Spleen (tissue), 7 donors: ENCODE measurements around the gene DMRT1.

Experiments
- POLR2A ChIP-seq, 3 donors: fragments of 450-650 bp; IDR thresholded peaks; one replicate each; pipeline ENCODE4 v1.5.1; 2017; ENCODE audit warnings: antibody characterized with exemption in 3 of 3, mild to moderate bottlenecking in 1 of 3
- POLR2AphosphoS5 ChIP-seq, 3 donors: sonication (generic); formaldehyde crosslinking; IDR thresholded peaks; one replicate each; pipeline ENCODE4 v1.5.1; 2017; ENCODE audit warnings: antibody characterized with exemption in 3 of 3
- TF ChIP-seq, protein P1 (sequence below), 11 experiments: fragments of 200-600 bp in 7 of 11; fragments of 450-650 bp in 4 of 11; sonication (generic) in 4 of 11; IDR thresholded peaks in 8 of 11; conservative IDR thresholded peaks in 3 of 11; 1 replicate in 7 of 11; 2 replicates in 4 of 11; pipeline versions ENCODE4 v1.4.0 to v1.8.0; 2016 to 2021; ENCODE audit warnings: antibody characterized with exemption in 11 of 11, inconsistent platforms in 4 of 11, mild to moderate bottlenecking in 1 of 11
- donor health status: DM: no; HTN: no; CAD: no; lungs with moderate emphysema.
- donor health status: DM: no; HTN: no; CAD: no.
- donor health status: DM: no; HTN: no; CAD: no.

DNA sequence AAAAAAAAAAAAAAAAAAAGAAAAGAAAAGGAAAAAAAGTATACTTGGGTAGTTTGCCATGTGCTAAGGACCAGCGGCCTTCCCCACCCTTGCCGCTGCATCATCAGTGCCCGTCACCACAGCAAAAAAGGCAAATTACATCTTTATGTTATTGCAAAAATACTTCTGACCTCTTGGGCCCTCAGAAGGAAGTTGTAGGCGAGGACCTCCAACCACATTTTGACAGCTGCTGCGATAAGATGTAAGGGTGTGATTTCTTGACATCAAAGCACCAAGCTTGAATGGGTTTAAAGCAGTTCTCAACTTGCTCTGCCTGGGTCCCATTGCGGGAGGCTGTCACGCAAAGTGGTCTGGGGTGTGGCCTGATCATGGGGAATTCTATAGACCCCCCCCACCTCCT lies 39.2 kb downstream of the DMRT1 start:
- TF ChIP-seq, protein P1, sequence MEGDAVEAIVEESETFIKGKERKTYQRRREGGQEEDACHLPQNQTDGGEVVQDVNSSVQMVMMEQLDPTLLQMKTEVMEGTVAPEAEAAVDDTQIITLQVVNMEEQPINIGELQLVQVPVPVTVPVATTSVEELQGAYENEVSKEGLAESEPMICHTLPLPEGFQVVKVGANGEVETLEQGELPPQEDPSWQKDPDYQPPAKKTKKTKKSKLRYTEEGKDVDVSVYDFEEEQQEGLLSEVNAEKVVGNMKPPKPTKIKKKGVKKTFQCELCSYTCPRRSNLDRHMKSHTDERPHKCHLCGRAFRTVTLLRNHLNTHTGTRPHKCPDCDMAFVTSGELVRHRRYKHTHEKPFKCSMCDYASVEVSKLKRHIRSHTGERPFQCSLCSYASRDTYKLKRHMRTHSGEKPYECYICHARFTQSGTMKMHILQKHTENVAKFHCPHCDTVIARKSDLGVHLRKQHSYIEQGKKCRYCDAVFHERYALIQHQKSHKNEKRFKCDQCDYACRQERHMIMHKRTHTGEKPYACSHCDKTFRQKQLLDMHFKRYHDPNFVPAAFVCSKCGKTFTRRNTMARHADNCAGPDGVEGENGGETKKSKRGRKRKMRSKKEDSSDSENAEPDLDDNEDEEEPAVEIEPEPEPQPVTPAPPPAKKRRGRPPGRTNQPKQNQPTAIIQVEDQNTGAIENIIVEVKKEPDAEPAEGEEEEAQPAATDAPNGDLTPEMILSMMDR (IDR thresholded peaks at IDR 0.05 in 8 of 11, conservative IDR thresholded peaks at IDR 0.05 in 3 of 11), result no peak
- TF ChIP-seq POLR2AphosphoS5 (IDR thresholded peaks at IDR 0.05) (no peak), POLR2A (IDR thresholded peaks at IDR 0.05) (no peak)
